RKO (cell line): ENCODE measurements around the gene BTBD9.

Experiments
- DNase-seq: peaks from one replicate; pipeline ENCODE4 v3.0.0-alpha.2; 2016; ENCODE audit warnings: low spot score

BTBD9 gene

GRCh38 chr6:38234934-38235682, 404.6 kb downstream of the BTBD9 start:
- DNase-seq, result no peak

GRCh38 chr6:38234141-38234540, 405.6 kb downstream of the BTBD9 start:
- no peak for DNase-seq

- no peak for DNase-seq
Observed at GRCh38 chr6:38233161-38233791, 406.5 kb downstream of the BTBD9 start.

GRCh38 chr6:38225766-38226165, 414.0 kb downstream of the BTBD9 start:
- no peak for DNase-seq

- no peak for DNase-seq
Observed at GRCh38 chr6:38221251-38221650, 418.5 kb downstream of the BTBD9 start.

GRCh38 chr6:38220069-38220723, 419.5 kb downstream of the BTBD9 start:
- DNase-seq, result no peak

- DNase-seq, result no peak
Observed at GRCh38 chr6:38218235-38218634, 421.5 kb downstream of the BTBD9 start.

- DNase-seq, result no peak
Observed at GRCh38 chr6:38216451-38216850, 423.3 kb downstream of the BTBD9 start.

GRCh38 chr6:38215651-38216311, 423.9 kb downstream of the BTBD9 start:
- no peak for DNase-seq

- no peak for DNase-seq
Observed at GRCh38 chr6:38215225-38215624, 424.5 kb downstream of the BTBD9 start.

- DNase-seq, result no peak
Observed at GRCh38 chr6:38214159-38214558, 425.6 kb downstream of the BTBD9 start.

GRCh38 chr6:38213251-38213658, 426.5 kb downstream of the BTBD9 start:
- DNase-seq, result no peak

GRCh38 chr6:38212579-38212978, 427.1 kb downstream of the BTBD9 start:
- DNase-seq, result no peak

- no peak for DNase-seq
Observed at GRCh38 chr6:38212116-38212515, 427.6 kb downstream of the BTBD9 start.

GRCh38 chr6:38209371-38210260, 430.1 kb downstream of the BTBD9 start:
- no peak for DNase-seq

- DNase-seq, result no peak
Observed at GRCh38 chr6:38208028-38208427, 431.7 kb downstream of the BTBD9 start.

GRCh38 chr6:38207375-38207774, 432.4 kb downstream of the BTBD9 start:
- DNase-seq, result no peak

GRCh38 chr6:38198219-38198618, 441.5 kb downstream of the BTBD9 start:
- DNase-seq, result no peak

- no peak for DNase-seq
Observed at GRCh38 chr6:38195113-38195635, 444.6 kb downstream of the BTBD9 start.

- DNase-seq, result no peak
Observed at GRCh38 chr6:38194589-38194988, 445.1 kb downstream of the BTBD9 start.

- no peak for DNase-seq
Observed at GRCh38 chr6:38194282-38194572, 445.5 kb downstream of the BTBD9 start.
